Ovary (tissue), 9 donors: Measurements from ENCODE around the gene NOC4L. TPM values are rescaled to one million over a fixed set of nuclear protein-coding genes. Genes with fewer than 3 reads are reported as not detected.

ENCODE experiments used
- DNase-seq, 5 donors: peaks; one replicate each; pipeline ENCODE4 v3.0.0-alpha.2; 2019 to 2020
- H3K27ac ChIP-seq, 2 donors: fragments of 200-600 bp; one replicate each; pipeline versions ENCODE4 v1.5.1 to v1.8.0; 2019 to 2022
- H3K27me3 ChIP-seq: fragments of 200-600 bp; one replicate; pipeline ENCODE4 v1.8.0; 2022
- H3K36me3 ChIP-seq: fragments of 200-600 bp; sonication (generic); one replicate; pipeline ENCODE4 v1.5.1; 2019
- H3K4me1 ChIP-seq: one replicate; pipeline ENCODE4 v1.8.1; 2013; ENCODE audit warnings: mild to moderate bottlenecking, moderate library complexity; ENCODE audit not compliant: insufficient read depth
- H3K4me3 ChIP-seq: fragments of 200-600 bp; sonication (generic); one replicate; pipeline ENCODE4 v1.5.1; 2017
- H3K9me3 ChIP-seq, 2 donors: fragments of 200-600 bp in 1 of 2; sonication (generic) in 1 of 2; one replicate each; pipeline versions ENCODE4 v1.5.1 to v1.8.1; 2013 to 2019; ENCODE audit warnings: mild to moderate bottlenecking in 1 of 2, moderate library complexity in 1 of 2
- EP300 ChIP-seq: sonication (generic); formaldehyde crosslinking; IDR thresholded peaks from one replicate; pipeline ENCODE4 v1.6.1; 2017; ENCODE audit warnings: antibody characterized with exemption
- POLR2A ChIP-seq: fragments of 450-650 bp; IDR thresholded peaks from one replicate; pipeline ENCODE4 v1.6.1; 2017; ENCODE audit warnings: antibody characterized with exemption, mild to moderate bottlenecking, moderate library complexity
- WGBS, 3 donors: extraction: QIAGEN DNeasy Blood & Tissue Kit in 1 of 3; methylation state at CpG; one replicate each; pipeline versions ENCODE4 v1.1.5 to v1.1.7; 2013 to 2017; 5-methylcytosine and 5-hydroxymethylcytosine counted together
- intact Hi-C, 4 donors: fragments of 100-400 bp; cut with DNase I; formaldehyde crosslinking; loops; one replicate each; pipeline versions ENCODE4 v1.11.0 to v1.15.1; 2022 to 2023
- polyA plus RNA-seq, 2 donors: library from polyadenylated mRNA; stranded (reverse); fragments of 200-250 nt in 1 of 2; fragments of 350-450 nt in 1 of 2; fragmentation: Illumina TruSeq in 1 of 2; extraction: RNeasy Lipid Tissue Mini Kit (QIAGEN cat#74804) in 1 of 2; gene quantifications; one replicate each; pipeline ENCODE4 v1.2.3, GENCODE V29; 2013 to 2014
- total RNA-seq, 7 donors: library from RNA; depleted of rRNA in 2 of 7; stranded (reverse); fragments of >200 nt in 2 of 7; fragmentation: NEBNext Ultra II Directional in 3 of 7; extraction: Animal tissue kit (Norgen Biotek cat#: 25700) in 3 of 7; gene quantifications; one replicate each; pipeline versions ENCODE4 v1.1.0 to v1.2.4, GENCODE V29; 2016 to 2023
- TF ChIP-seq, protein P1 (sequence below), 3 donors: fragments of 450-650 bp in 2 of 3; fragments of 200-600 bp in 1 of 3; IDR thresholded peaks; one replicate each; pipeline versions ENCODE4 v1.5.1 to v1.8.0; 2016 to 2022; ENCODE audit warnings: antibody characterized with exemption in 3 of 3, mild to moderate bottlenecking in 1 of 3
- donor health status: DM: no; HTN: no; CAD: no; lungs with moderate emphysema.
- donor health status: DM: no; HTN: no; CAD: no.
- donor health status: Bipolar disorder and iron deficiency.
- donor health status: DM: yes; HTN: yes; CAD: no.
- donor health status: DM: no; HTN: no; CAD: no.
- donor health status: DM: yes; HTN: yes; CAD: no.

NOC4L gene
- total and polyA plus RNA-seq, 9 donors: 1.2 to 24.6 (median 18.5) TPM

GRCh38 chr12:132153501-132154340 lies 9.5 kb downstream of the NOC4L start:
- Histone ChIP-seq H3K4me1 (no peaks in the 10 kb centered on the region), H3K27me3 (no peaks in the 10 kb centered on the region), H3K36me3 (no peaks in the 10 kb centered on the region), H3K27ac (no peak overlapping the region), H3K9me3 (no peaks in the 10 kb centered on the region), H3K4me3 (peak overlapping the region; percentile 11)
- TF ChIP-seq, protein P1, sequence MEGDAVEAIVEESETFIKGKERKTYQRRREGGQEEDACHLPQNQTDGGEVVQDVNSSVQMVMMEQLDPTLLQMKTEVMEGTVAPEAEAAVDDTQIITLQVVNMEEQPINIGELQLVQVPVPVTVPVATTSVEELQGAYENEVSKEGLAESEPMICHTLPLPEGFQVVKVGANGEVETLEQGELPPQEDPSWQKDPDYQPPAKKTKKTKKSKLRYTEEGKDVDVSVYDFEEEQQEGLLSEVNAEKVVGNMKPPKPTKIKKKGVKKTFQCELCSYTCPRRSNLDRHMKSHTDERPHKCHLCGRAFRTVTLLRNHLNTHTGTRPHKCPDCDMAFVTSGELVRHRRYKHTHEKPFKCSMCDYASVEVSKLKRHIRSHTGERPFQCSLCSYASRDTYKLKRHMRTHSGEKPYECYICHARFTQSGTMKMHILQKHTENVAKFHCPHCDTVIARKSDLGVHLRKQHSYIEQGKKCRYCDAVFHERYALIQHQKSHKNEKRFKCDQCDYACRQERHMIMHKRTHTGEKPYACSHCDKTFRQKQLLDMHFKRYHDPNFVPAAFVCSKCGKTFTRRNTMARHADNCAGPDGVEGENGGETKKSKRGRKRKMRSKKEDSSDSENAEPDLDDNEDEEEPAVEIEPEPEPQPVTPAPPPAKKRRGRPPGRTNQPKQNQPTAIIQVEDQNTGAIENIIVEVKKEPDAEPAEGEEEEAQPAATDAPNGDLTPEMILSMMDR (IDR thresholded peaks at IDR 0.05): peak; percentile 80 to 85 (median 81)
- TF ChIP-seq POLR2A: no peak
- intact Hi-C loops: loop anchor here in 2 of 4 donors (5.0 to 10.0 kb wide), 2 partner anchors 449 to 471 kb away; no protein-coding TSS in a partner anchor
- WGBS, 3 donors: 19 to 34% (median 33%) methylated on average over 41 of the region's 41 CpGs
- DNase-seq: peak; percentile 56 to 84 (median 73)

GRCh38 chr12:132154341-132154761 lies 10.1 kb downstream of the NOC4L start:
- 63 to 70% (median 63%) methylated on average over 21 of the region's 21 CpGs for WGBS, 3 donors
- TF ChIP-seq, protein P1 (IDR thresholded peaks at IDR 0.05): no peak
- TF ChIP-seq POLR2A (no peak), EP300 (no peak)
- Histone ChIP-seq H3K36me3 (no peaks in the 10 kb centered on the region), H3K27me3 (no peaks in the 10 kb centered on the region), H3K9me3 (no peaks in the 10 kb centered on the region), H3K4me1 (no peaks in the 10 kb centered on the region), H3K27ac (no peak overlapping the region), H3K4me3 (no peak overlapping the region)
- intact Hi-C loops: loop anchor here in 2 of 4 donors (5.0 to 10.0 kb wide), 2 partner anchors 448 to 470 kb away; no protein-coding TSS in a partner anchor
- no peak for DNase-seq

DNA sequence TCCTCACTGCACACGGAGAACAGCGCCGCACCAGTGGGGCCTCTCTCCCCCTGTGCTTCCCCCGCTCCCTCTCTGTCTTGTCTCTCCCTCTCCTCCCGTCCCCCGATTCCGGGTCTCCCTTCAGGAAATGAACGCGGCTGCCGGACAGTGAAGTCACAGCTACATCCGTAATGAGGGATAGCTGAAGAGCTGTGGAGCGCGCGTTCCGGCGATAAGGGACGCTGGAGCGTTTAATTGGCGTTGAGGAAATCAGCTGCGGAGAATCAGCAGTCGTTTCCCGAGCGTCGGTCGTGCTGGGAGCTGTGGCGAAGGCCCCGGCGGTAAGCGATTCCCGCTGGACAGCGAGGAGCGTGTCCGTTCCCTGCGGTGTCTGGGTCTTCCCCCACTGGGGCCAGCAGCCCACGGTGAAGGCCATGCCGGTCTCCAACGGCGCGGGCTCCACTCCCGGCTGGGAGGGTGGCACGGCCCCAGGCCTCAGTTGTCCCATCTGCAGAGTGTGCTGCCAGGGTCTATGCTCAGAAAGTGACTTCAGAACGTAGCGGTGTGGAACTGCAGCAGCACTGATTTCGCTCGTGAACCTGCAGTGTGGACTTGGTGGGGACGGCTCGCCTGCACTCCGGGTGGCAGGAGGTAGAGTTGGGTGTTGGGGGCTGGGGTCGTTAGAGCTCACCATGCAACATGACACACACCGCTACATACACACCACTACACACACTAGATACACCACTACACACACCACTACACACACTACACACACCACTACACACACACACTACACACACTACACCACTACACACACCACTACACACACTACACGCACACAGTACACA lies 10.9 kb downstream of the NOC4L start:
- WGBS, 3 donors: 88 to 91% (median 91%) methylated on average over 51 of the region's 51 CpGs
- Histone ChIP-seq H3K4me1 (no peaks in the 10 kb centered on the region), H3K9me3 (no peaks in the 10 kb centered on the region), H3K4me3 (no peak overlapping the region), H3K27me3 (no peaks in the 10 kb centered on the region), H3K36me3 (no peaks in the 10 kb centered on the region), H3K27ac (no peak overlapping the region)
- intact Hi-C loops: loop anchor here in 2 of 4 donors (5.0 to 10.0 kb wide), 2 partner anchors 447 to 470 kb away; no protein-coding TSS in a partner anchor
- TF ChIP-seq POLR2A: no peak
- TF ChIP-seq, protein P1 (IDR thresholded peaks at IDR 0.05): no peak
- no peak for TF ChIP-seq EP300
- DNase-seq: no peak

- Histone ChIP-seq H3K4me3 (no peak overlapping the region), H3K4me1 (no peaks in the 10 kb centered on the region), H3K27ac (no peak overlapping the region), H3K36me3 (no peaks in the 10 kb centered on the region), H3K27me3 (no peaks in the 10 kb centered on the region), H3K9me3 (no peaks in the 10 kb centered on the region)
- no peak for DNase-seq
- TF ChIP-seq EP300: no peak
- TF ChIP-seq, protein P1 (IDR thresholded peaks at IDR 0.05): no peak
- no peak for TF ChIP-seq POLR2A
- WGBS, 3 donors: 92 to 96% (median 95%) methylated on average over 10 of the region's 10 CpGs
- intact Hi-C loops: loop anchor here in 1 of 4 donors (10.0 kb wide), 1 partner anchor 469 kb away; no protein-coding TSS in a partner anchor
Measured at GRCh38 chr12:132155771-132156572, 11.7 kb downstream of the NOC4L start.
